GM12873 (cell line): ENCODE measurements around the gene DOCK3.

Experiments
- CTCF ChIP-seq: IDR thresholded peaks from 2 replicates; pipeline ENCODE4 v1.5.1; 2012; ENCODE audit warnings: low read depth, mild to moderate bottlenecking, moderate library complexity, low read length, control low read depth; ENCODE audit not compliant: insufficient read depth; ENCODE audit errors: missing control alignments

DOCK3 gene

GRCh38 chr3:50734985-50735384 lies 60.3 kb downstream of the DOCK3 start:
- no peak for TF ChIP-seq CTCF

GRCh38 chr3:50737193-50737905 lies 62.6 kb downstream of the DOCK3 start:
- TF ChIP-seq CTCF, result no peak

- TF ChIP-seq CTCF, result no peak
Measured at GRCh38 chr3:50737906-50738598, 63.3 kb downstream of the DOCK3 start.

GRCh38 chr3:50743643-50744042 lies 68.9 kb downstream of the DOCK3 start:
- no peak for TF ChIP-seq CTCF

DNA sequence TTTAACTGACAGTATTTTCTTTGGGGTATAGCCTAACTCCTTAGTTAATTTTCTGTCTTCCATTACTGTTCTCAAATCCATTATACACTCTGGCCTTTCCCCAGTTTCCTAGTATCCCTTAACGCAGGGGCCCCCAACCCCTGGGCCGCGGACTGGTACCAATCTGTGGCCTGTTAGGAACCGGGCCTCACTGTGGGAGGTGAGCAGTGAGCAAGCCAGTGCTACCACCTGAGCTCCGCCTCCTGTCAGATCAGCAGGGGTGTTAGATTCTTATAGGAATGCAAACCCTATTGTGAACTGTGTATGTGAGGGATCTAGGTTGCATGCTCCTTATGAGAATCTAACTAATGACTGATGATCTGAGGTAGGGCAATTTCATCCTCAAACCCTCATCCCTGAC lies 75.1 kb downstream of the DOCK3 start:
- no peak for TF ChIP-seq CTCF

DNA sequence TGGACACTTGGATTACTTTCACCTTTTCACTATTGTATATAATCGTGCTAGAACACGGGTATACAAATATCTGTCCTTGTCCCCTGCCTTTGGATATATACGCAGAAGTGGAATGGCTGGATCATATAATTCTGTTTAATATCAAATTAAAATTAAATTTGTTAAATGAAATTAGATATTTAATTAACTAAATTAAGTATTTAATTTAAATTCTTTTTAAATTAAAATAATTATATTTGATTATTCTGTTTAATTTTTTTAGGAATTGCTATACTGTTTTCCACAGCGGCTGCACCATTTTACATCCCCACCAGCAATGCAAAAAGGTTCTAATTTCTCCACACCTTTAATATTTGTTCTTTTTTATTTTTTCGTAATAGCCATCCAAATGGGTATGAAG lies 84.3 kb downstream of the DOCK3 start:
- no peak for TF ChIP-seq CTCF

GRCh38 chr3:50777680-50778079 lies 103.0 kb downstream of the DOCK3 start:
- no peak for TF ChIP-seq CTCF
